GM12875 (cell line): ENCODE measurements around the gene PARP4.
"Not testable (repeated sequence)": the region's sequence is repeated elsewhere in the genome, so short reads cannot be mapped to it uniquely, and the experiment has no call there.

Experiments
- H3K4me3 ChIP-seq: one replicate; pipeline ENCODE4 v1.5.1; 2011; ENCODE audit warnings: low read depth, low read length, control low read depth
- TF ChIP-seq, protein P1 (sequence below): IDR thresholded peaks from 2 replicates; pipeline ENCODE4 v1.5.1; 2011; ENCODE audit warnings: low read depth, mild to moderate bottlenecking, control low read depth, inconsistent platforms, low read length, moderate library complexity, borderline replicate concordance; ENCODE audit not compliant: insufficient read depth

PARP4 gene

DNA sequence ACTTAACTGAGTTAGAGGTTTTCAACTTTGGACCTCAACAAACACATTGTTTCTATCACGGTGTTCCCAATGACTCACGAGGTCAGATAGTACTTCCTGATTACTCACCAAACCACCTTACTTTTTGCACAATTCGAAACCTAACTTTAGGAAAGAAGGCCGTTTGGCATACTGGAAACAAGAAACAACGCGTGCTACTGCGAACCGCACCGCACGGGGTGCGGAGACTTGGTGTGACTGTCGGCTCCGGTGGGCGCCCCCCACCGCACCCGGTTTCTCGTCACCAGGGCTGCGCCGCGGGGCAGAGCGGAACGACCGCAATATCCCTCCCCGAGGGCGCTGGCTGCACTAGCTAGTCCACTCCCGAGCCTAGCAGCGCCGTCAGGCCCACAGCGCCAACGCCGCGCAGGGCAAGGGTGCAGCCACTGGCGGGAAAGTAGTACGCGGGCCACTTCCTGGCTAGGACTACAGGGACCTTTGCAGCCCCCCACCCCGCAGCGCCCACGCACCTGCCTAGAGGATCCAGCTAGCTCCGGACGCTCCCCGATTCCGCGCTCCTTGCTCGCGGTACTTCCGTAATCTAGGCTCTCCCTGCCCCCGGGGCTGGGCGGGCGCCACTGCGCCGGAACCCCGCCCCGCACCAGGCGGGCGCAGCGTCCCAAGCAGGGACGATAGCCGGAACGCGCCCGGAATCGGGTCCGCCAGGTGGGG is at the start of gene PARP4:
PARP4 (minus strand) TSS at position 582 of the 711 bp plus-strand sequence. CDS start 9,002 bp downstream, outside the sequence.
- TF ChIP-seq, protein P1, sequence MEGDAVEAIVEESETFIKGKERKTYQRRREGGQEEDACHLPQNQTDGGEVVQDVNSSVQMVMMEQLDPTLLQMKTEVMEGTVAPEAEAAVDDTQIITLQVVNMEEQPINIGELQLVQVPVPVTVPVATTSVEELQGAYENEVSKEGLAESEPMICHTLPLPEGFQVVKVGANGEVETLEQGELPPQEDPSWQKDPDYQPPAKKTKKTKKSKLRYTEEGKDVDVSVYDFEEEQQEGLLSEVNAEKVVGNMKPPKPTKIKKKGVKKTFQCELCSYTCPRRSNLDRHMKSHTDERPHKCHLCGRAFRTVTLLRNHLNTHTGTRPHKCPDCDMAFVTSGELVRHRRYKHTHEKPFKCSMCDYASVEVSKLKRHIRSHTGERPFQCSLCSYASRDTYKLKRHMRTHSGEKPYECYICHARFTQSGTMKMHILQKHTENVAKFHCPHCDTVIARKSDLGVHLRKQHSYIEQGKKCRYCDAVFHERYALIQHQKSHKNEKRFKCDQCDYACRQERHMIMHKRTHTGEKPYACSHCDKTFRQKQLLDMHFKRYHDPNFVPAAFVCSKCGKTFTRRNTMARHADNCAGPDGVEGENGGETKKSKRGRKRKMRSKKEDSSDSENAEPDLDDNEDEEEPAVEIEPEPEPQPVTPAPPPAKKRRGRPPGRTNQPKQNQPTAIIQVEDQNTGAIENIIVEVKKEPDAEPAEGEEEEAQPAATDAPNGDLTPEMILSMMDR, result 0 out of 2 replicates have a peak, but pooled peaks have one; percentile 4
- H3K4me3 ChIP-seq, result peak within 1 kb of the TSS; percentile 78

- not testable (repeated sequence) for H3K4me3 ChIP-seq
These were observed 48.1 kb upstream of the PARP4 start for GRCh38 chr13:24560579-24561187.

GRCh38 chr13:24559431-24560218 is 47.0 kb upstream of the PARP4 start:
- not testable (repeated sequence) for H3K4me3 ChIP-seq

GRCh38 chr13:24557081-24557480 is 44.5 kb upstream of the PARP4 start:
- no peak overlapping the region for H3K4me3 ChIP-seq
- TF ChIP-seq, protein P1, result no peak

DNA sequence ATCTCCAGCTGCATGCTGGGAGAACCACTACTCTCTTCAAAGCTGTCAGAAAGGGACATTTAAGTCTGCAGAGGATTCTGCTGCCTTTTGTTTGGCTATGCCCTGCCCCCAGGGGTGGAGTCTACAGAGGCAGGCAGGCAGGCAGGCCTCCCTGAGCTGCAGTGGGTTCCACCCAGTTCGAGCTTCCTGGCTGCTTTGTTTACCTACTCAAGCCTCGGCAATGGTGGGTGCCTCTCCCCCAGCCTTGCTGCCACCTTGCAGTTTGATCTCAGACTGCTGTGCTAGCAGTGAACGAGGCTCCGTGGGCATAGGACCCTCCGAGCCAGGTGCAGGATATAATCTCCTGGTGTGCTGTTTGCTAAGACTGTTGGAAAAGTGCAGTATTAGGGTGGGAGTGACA is 41.3 kb upstream of the PARP4 start:
- H3K4me3 ChIP-seq, result not testable (repeated sequence)

DNA sequence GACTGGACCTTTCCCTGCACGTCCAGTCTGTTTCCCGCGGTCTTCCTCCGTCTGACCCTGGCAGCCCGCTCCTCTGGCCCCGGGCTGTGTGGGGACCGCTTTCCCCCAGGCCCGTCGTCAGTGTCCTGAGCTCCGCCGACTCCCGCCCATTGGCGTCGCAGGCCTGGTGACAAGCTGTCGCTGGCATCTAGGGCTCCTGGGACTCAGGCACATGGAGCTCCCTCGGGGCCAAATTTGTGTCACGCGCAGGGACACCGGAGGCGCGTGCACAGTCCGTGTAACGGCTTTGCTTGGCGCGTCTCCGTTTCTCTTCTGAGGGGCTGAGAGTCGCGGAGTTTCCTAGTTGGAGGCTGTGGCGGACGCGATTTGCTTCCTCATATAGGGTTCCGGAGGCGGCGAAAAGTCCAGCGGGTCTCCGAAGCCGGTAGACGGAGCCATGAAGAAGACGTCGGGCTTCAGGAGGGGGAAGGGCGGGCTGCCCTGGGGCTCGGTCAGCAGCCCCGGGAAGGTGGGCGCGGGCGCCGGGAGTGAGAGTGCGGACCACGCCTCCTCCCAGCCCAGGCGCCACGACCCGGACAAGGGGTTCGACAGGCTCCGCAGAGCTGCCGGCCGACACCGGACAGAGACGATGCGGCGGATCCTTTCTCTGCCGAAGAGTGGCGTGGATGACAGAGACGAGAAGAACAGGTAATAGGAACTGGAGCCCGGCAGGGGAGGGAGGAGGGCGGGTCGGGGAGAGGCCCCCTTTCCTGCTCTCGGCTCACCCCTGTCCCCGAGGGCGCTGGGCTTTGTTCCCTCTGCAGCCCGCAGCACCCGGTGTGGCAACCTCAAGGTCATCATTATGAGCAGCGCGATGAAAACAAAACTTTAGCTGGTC is 29.1 kb upstream of the PARP4 start:
- peak overlapping the region; percentile 45 for H3K4me3 ChIP-seq

DNA sequence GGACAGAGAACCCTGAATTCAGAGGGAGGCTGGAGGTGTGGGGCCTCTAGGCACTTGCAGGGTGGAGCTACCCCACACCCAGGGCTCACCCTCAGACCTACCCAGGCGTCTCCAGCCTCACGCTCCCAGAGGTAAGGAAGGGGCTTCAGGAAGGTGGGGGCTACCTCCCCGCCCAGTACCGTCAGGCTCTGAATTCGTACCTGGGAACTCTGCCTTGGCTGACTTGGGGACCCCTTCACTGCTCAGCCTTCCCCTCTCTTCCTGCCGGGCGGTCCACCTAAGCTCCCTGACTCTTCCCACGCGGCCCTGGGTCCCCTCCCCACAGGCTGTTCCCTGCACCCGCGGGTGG is 28.5 kb upstream of the PARP4 start:
- no peak overlapping the region for H3K4me3 ChIP-seq
- TF ChIP-seq, protein P1, result no peak

DNA sequence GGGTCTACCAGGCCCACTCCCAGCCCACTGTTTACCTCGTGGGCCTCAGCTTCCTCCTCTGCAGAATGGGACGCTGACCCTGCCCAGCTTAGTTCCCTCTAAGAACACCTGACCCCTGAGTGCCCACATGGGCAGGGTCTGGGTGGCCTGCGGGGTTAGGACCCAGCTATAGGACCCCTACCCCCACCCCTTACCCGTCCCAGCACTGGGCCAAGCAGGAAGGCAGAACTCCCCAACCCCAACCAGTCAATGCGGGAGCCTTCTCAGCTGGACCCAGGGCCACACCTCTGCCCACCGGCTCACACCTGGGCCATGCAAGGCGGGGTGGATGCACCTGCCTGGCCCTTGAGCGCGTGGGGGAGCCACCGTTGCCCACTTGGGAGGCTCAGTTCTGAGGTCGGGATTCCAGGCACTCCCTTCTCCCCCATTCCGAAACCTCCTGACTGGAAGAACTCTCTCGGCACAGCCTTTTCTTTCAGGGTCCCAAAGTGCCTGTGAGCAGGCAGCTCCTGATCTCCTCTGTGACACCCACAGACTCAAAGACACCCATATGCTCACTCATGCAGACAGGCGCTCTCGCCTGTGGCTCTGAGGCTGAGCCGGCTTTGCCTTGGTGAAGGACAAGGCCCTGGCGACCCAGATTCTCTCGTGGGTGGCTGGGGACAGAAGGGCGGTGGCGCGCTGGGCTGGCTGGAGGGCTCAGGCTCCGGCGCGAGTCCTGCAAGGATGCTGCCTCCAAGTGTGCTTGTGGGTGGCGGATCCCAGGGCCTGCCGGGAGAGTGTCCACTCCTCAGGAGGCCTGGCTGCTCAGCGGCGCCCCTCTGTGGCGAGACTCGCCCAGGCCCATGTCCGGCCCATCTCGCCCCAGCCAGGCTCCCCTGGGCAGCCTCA is 27.9 kb upstream of the PARP4 start:
- TF ChIP-seq, protein P1, result peak; percentile 19; the same call in 1 of the 2 replicates
- no peak overlapping the region for H3K4me3 ChIP-seq
